ENCODE results near the gene COL9A3. TPM values are rescaled to one million over a fixed set of nuclear protein-coding genes. Genes with fewer than 3 reads are reported as not detected.

Gene COL9A3
- total RNA-seq = 0.19 and 0.65 TPM in 2 replicates

GRCh38 chr20:62816884-62817873, at the start of gene COL9A3:
COL9A3 (plus strand) TSS chr20:62817050; CDS start chr20:62817065, 15 bp downstream.

GRCh38 chr20:62804627-62805154, 12.2 kb upstream of the COL9A3 start, which contains the start of gene OGFR:
OGFR (plus strand) TSS chr20:62804835; CDS start chr20:62804860, 25 bp downstream.

GRCh38 chr20:62861726-62862336, 45.0 kb downstream of the COL9A3 start, which contains the start of gene TCFL5:
TCFL5 (minus strand) TSS chr20:62861822; CDS start chr20:62861670, 152 bp downstream.

Small RNA genes within 50 kb of the gene (small RNA-seq; reads per million reads assigned to genes)
- not detected for gene DPH3P1

Other genes starting within 250 kb of the COL9A3 start
- gene SLCO4A1, start 174.5 kb upstream of the COL9A3 start, total RNA-seq = 1.6 and 3.1 TPM in 2 replicates
- gene NTSR1, start 108.2 kb upstream of the COL9A3 start, total RNA-seq = not detected in 2 replicates
- gene MRGBP, start 20.6 kb upstream of the COL9A3 start, total RNA-seq = 21.2 and 22.9 TPM in 2 replicates
- 34.5 and 34.9 TPM in 2 replicates for gene OGFR, start 12.2 kb upstream of the COL9A3 start, total RNA-seq
- gene TCFL5, start 44.8 kb downstream of the COL9A3 start, total RNA-seq = 10.1 and 11.4 TPM in 2 replicates
- gene DIDO1, start 109.5 kb downstream of the COL9A3 start, total RNA-seq = 54.9 and 55.2 TPM in 2 replicates
- 41.7 and 45.4 TPM in 2 replicates for gene GID8, start 121.1 kb downstream of the COL9A3 start, total RNA-seq
- 15.4 and 17.7 TPM in 2 replicates for gene SLC17A9, start 135.7 kb downstream of the COL9A3 start, total RNA-seq
- gene BHLHE23, start 189.9 kb downstream of the COL9A3 start, total RNA-seq = not detected in 2 replicates

All from vein endothelial cell (primary cell).